ENCODE measurements around the gene DCLRE1C.
"Not testable (repeated sequence)": the region's sequence is repeated elsewhere in the genome, so short reads cannot be mapped to it uniquely, and the experiment has no call there.

The DCLRE1C gene

DNA sequence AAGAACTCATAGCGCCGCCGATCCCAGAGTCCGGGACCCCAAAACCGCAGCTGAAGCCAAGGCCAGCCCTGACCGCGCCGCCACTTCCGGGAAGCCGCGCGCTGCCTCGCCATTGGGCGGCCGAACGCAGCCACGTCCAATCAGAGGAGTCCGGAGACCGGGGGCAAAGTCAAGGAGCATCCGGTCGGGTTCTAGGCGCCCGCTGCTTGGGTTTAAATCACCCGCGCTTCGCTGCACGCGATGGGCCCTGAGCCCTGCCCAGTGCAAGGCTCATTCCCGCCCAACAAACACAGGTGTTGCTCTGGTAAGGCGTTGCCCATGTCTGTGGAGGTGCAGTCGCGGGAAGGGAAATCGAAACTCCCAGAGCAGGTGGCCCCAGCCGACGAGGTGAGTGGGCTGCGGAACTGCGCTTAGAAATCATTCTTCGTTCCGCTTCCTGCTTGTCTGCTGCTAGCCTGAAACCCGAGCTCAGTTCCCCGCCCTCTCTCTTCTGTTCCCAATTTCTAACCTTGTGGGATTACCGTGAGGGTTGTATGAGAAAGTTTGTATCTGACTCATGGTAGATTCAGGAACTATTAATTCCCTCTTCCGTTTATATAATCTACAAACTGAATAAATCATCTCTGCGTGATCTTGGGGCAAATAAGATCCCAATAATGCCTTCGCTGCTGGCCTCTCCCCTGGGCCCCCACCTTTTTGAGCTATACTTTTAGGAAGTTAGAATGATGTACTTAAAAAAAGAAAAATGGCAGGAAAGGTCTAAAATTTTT is at the start of gene DCLRE1C:
Gene DCLRE1C (minus strand): TSS at position 96 of the 770 bp plus-strand sequence. CDS start 86 bp downstream, at position 10.
- peak; percentile 88 to 89 for DNase-seq

DNA sequence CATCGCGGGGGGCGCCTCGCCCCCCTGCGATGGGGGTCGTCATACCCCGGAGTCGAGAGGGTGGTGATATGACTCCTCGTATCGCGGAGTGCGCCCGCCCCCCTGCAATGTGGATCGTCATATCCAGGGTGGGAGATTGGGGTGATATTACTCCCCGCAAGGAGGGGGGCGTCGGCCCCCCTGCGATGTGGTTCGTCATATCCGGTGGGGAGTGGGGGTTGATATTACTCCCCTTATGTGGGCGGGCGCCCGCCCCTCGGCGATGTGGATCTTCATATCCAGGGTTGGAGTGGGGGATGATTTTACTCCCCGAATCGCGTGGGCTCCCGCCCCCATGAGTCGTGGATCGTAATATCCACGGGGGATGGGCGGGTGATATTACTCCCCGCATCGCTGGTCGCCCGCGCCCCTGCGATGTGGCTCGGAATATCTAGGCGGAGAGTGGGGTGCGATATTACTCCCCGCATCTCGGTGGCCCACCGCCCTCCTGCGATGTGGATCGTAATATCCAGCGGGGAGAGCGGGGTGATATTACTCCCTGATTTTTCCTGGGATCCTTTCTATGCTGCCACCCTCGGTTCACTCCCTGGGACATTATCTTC is 42.2 kb upstream of the DCLRE1C start:
- DNase-seq: no peak

DNA sequence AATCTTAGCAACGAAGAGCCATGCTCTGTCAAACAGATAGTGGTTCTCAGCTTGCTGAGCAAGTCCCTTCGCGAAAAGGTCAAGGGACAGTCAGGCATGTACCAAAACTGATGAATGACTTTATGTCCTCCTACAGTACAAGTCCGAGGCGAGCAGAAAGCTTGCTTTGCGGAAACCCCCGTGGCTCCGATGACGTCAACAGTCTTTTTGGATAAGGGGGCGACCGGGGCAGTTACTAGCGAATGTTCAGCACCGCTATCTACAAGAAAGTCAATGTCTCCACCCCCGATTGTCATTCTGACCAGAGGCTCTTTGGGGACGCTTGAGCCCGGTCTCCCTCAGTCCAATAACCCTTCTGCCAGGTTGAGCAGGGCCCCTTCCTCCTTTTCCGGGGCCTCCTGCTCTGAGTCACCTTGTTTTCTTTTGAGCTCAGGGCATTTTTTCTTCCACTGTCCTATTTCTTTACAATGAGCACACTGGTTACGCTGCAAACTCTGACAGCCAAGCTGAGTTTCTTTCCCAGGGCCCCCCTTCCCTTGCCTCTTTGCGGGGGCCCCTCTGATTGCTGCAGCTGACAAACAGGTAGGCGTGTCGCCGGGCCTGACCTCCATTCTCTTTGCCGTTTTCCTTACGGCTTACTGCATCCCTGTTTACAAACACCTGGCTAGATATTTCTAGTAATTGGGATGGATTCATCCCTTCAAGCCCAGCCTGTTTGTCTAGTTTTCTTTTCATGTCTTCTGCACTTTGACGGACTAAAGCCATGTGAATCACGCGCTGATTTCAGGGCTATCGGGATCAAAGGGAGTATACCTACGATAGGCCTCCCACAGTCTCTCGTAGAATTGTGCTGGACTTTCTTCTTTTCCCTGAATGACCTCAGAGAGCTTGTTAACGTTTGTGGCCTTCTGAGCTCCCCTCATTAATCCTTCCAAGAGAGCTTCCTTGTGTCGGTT is 39.9 kb upstream of the DCLRE1C start:
- not testable (repeated sequence) for DNase-seq

DNA sequence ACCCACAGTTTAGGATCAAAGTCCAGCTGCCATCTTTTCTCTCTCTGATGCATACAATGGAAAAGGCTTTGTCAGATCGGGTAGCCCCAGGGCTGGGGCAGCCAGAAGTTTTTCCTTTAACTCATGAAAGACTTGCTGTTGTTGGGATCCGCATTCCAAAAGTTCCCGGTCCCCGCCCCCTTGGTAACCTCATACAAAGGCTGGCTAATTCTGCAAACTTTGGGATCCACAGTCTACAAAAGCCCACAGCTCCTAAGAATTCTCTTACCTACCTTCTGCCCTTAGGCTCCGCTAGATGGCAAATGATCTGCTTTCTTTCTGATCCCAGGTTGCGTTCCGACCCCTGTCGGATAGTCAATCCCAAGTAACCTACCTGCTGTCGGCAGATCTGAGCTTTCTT is 38.4 kb upstream of the DCLRE1C start:
- not testable (repeated sequence) for DNase-seq

DNA sequence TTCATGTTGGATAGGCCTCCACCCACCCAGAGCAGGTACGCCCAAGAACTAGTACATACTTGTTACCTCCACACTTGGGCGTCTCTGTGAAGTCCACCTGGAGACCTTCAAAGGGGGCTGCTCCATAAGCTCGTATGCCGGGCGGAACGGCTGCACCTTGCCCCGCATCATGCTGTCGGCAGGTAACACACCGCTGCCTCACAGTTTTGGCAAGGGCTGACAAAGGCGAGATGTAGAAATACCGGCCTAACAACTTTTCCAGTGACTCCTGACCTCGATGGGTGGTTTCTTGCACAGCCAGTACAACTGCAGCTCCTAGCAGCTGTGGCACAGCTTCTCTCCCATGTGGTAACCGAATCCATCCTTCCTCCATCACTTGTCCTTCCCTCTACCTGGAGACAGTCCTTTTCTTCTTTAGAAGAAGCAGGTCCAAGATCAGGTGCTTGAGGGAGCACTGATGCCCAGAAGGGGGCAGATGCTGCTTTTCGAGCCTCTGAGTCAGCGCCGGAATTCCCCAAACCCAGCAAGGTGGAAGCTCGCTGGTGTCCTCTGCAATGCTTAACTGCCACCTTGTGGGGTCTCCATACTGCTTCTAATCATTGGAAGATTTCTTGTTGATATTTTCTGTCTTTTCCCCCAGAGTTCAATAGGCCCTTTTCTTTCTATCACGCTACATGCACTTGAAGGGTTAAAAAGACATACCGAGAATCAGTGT is 37.3 kb upstream of the DCLRE1C start:
- peak; percentile 71 to 72 for DNase-seq

DNA sequence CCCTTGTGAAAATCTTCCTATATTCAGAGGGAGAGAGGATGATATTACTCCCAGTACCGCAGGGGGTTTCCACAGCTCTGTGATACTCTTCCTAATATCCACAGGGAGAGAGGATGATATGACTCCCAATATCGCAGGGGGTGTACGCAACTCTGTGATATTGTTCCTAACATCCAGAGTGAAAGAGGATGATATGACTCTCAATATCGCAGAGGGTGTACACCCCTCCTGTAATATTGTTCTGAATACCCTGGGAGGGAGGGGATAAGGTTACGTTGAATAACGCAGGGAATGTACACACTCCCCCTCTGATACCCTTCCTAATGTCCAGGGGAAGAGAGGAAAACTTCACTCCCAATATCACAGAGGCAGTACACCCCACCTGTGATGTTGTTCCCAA is 35.7 kb upstream of the DCLRE1C start:
- not testable (repeated sequence) for DNase-seq

DNA sequence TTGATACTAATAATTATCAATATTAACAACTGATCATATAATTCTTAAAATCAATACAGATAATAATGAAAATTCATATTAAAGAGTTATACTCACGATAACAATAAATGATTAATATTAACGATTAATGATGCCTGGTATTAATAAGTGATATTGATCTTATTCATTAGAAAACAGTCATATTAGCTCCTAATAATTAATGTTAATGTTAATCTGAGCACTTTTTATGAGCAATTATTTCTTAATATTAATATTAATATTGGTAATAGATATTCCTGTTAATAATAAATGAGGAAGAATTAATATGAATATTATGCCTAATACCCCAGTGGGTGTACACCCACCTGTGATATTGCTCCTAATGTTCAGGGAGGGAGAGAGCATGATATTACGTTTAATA is 28.8 kb upstream of the DCLRE1C start:
- DNase-seq: no peak

DNA sequence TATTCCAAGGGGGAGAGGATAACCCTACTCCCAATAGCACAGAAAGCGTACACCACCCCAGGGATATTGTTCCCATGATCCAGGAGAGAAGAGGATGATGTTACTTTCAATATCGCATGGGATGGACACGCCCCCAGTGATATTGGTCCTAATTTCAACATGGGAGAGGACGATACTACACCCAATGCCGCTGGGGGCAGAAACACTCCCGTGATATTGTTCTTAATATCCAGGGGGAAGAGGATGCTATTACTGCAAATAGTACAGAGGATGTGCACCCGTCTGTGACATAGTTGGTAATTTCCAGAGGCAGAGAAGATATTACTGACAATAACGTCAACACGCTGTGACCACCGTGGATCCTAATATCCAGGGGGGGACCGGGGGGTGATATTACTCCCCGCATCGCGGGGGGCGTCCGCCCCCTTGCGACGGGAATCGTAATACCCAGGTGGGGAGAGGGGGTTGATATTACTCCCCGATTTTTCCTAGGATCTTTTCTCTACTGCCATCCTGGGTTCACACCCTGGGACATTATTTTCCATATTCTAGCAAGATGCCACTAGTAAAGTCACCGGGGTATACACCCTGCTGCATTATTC is 21.9 kb upstream of the DCLRE1C start:
- no peak for DNase-seq

DNA sequence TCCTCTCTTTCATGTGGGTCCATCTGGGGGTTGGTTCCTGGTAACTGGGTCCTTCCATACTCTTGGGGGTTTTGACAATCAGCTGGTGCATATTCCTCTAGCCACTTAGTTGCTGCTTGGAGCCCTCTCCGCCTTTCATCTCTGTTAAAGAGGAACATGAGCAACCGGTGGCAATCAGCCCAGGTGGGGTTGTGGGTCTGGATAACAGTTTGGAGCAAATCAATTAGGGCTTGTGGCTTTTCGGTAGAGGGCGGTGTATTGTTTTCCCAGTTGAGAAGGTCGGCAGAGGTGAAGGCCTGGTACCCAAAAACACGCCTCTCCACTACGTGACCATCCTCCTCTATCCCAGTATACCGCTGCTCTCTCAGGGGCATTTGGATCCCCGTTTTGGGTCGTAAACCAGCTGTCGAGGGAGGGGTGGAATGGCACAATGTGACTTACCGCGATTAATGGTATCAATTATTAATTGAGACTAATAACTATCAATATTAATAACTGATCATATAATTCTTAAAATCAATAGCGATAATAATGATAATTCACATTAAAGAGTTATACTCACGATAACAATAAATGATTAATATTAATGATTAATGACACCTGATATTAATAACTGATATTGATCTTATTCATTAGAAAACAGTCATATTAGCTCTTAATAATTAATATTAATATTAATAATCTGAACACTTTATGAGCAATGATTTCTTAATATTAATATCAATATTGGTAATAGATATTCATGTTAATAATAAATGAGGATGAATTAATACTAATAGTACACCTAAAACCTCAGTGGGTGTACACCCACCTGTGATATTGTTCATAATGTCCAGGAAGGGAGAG is 20.5 kb upstream of the DCLRE1C start:
- DNase-seq: not testable (repeated sequence)

DNA sequence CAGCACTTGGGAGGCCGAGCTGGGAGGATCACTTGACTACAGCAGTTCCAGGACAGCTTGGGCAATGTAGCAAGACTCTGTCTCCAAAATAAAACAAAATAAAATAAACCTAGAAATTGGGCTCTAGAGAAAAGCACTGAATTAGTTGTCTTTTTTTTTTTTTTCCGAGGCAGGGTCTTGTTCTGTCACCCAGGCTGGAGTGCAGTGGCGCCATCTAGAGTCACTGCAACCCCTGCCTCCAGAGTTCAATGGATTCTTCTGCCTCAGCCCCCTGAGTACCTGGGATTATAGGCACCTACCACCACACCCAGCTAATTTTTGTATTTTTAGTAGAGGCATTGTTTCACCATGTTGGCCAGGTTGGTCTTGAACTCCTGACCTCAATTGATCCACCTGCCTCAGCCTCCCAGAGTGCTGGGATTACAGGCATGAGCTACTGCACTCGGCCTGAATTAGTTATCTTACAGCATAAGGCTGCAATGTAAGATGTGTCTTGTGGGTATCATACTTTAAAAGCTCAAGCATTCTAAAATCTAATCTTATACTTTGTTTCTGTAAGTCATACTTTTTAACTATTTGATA is 18.1 kb upstream of the DCLRE1C start:
- DNase-seq: peak; percentile 58

DNA sequence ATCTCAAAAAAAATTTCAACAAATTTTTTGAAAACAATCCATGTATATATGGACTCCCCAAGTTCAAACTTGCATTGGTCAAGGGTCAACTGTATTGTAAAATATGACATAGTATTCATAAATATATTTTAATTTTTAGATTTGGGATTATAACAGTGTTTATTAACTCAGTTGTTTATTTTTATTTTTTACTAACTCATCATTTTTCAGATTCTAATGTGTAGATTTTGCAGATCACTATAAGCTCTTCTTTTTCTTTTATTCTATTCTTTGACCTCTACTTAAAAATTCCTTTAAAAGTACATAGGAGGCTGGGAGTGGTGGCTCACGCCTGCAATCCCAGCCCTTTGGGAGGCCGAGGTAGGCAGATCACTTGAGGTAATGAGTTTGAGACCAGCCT is 14.0 kb upstream of the DCLRE1C start:
- no peak for DNase-seq

DNA sequence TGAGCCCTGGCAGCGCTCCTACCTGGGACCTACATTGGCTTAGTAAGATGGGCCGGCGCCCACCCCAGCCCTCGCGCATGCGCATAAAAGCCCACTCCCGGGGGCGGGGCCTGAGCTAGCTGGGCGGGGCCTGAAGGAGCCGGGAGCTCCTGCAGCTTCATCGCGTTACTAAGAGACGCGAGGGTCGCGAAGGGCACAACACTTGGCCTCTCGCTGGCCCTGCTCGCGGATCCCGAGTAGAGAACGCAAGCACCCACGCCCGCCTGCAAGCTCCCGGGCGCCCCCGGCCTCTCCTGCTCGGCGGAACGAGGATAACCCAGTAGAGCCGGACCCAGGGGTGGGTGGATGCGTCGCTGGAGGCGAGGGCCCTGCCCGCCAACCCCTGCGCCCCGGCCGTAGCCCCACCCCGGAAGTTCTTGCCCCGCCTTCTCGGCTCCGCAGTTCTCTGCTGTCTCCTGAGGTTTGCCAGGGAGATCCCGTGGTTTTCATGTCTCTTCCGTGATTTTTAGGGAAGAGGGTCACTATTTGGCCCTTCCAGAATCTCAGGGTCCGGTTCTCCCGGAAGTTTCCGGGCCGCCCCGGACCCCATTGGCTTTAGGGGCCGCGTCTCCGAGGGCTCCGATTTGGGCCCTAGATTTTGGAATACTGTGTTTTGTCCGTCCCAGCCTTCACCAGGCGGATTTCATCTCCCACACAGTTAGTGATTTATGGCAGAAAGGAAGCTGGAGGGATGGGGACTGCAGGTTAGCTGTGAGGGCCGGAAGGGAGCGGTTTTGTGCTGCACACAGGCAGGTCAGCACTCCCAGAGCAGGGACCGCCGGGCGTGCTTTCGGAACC is 5.5 kb upstream of the DCLRE1C start, which contains the start of gene MEIG1:
Gene MEIG1 (plus strand): TSS at position 168 of the 837 bp plus-strand sequence. CDS start 7,081 bp downstream, outside the sequence.
- DNase-seq: peak; percentile 95

DNA sequence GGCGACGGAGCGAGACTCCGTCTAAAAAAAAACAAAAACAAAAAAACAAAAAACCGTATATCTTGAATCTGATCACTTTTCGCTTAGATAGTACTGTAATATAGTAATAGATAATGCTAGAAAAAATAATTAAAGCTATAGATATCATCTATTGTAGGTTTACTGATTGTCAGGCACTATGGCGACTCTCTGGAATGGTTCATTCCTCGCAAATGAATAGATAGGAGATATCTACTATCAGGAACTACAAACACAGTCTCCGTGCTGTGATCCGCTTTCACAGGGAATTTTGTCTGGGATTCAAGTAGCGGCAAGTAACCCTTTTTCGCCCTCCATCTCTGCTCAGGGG is 5.0 kb upstream of the DCLRE1C start:
- DNase-seq: no peak

DNA sequence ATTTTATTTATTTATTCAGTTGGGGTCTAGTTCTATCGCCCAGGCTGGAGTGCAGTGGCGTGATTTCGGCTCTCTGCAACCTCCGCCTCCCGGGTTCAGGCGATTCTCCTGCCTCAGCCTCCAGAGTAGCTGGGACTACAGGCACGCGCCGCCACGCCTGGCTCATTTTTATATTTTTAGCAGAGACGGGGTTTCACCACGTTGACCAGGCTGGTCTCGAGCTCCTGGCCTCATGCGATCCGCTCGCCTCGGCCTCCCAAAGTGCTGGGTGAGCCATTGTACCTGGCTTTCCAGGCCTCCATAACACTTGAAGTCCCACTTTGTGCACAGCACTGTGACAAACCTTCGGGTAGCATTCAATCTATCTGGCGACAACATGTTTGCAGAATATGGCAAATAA is 1.0 kb upstream of the DCLRE1C start:
- no peak for DNase-seq

DNA sequence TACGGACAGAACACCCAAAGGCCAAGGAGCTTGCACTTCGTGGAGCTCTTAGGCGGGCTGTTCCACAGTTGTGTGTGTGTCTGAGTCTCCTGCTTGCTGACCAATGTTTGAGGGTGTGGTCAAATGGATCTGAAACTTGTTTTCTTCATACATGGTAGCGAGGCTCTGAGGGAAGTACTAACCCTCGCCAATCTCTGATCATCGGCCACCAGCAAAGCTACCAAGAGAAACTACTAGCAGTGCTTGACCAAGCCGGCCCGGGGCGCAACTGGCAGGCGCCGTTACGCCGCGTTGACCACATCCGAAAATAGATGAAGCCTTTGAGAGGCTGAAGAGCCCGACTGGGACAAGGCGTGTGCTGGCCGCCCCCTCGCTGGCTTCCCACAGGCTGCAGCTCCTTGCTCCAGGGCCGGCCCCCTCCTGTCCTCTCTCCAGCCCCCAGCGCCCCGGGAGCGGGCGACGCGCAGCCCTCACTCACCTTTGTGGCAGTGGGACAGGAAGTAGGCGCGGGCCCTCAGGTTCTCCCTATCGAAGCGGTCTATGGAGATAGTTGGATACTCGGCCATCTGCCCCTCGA is 384 bp downstream of the DCLRE1C start:
- no peak for DNase-seq

DNA sequence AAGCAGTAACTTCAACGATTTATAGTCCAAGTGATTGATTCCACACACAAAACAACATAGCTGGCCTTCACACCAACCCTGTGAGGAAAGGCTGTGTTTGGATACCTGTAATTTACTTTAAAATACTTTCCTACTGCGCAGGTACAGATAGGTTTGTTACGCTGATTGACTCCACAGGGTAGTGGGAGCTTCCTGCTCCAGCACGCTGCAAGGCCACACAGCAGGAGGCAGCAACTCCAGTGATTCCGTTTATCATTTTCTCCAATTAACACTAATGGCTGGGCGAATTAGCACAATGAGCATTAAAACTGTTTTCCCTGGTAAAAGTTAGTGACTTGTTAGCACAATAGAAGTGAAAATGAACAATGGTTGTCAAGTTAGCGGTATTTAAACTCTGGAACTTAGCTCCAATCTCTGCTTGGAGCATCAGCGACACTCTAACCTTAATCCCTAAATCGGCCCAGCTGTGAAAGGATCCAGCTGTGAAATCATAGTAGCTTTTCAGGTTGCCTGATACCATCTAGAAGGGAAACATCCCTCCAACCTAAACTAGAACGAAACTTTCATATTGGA is 959 bp downstream of the DCLRE1C start:
- no peak for DNase-seq

DNA sequence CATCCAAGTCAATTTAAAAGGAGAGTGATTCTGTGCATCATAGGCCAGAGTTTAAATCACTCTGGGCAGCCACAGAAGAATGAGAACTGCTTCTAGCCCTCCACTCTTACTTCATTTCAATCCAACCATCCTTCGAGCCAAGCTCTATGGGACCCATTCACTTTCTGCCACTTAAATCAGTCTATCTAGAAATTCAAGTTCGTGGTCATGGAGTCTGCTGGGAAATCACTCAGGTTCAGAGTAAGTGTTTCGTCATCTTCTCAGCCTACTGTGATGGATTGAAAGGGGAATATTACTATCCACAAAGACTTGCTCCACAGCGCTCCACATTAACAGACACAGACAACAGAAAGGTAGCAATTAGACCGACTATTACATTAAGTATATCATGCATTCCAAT is 4.6 kb downstream of the DCLRE1C start:
- DNase-seq: no peak

DNA sequence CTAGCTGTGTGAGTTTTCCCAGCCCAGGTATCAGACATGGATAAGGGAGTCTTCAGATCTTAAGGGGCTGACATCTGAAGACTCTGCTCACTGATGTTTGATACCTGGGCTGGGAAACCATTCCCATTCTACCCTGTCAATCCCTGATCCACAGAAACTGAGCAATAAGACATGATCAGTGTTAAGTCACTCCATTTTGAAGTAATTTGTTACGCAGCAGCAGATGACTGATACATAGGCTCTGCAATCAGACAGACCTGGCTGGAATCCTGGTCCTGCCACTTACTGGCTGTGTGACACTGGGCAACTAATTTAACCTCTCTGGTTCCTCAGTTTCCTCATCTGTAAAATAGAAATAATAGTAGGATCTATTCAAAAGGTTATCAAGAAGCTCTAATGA is 6.6 kb downstream of the DCLRE1C start:
- DNase-seq: no peak

DNA sequence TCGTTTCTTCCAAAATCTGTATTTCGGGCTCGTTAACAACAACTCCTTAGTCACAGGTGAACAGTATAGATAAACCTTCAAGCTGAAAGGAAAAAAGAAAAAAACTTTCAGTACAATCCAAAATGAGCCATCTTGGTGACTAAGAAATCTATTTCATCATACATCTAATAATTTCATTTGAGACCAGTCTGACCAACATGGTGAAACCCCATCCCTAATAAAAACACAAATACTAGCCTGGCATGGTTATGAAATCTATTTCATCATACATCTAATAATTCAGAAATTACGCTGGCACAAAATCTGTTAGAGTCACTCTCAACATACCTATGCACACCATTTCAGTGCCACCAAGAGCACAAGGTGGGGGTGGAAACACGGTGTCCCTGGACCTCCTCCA is 8.8 kb downstream of the DCLRE1C start:
- no peak for DNase-seq
